SK-N-SH (cell line): Measurements from ENCODE around the gene ETHE1. TPM values are rescaled to one million over a fixed set of nuclear protein-coding genes. Genes with fewer than 3 reads are reported as not detected.

Experiments
- CTCF ChIA-PET: fragments of 300-600, 350-600 bp; formaldehyde crosslinking; extraction: SDS; loops from one replicate; lab custom pipeline; 2021; lab: Yijun Ruan, JAX
- POLR2A ChIA-PET: fragments of 350-600 bp; sonication (Branson Sonifier 250); formaldehyde crosslinking; extraction: SDS; loops from one replicate; lab custom pipeline; 2020; ENCODE audit warnings: antibody characterized with exemption, inconsistent platforms; lab: Yijun Ruan, JAX
- DNase-seq: peaks from one replicate; pipeline ENCODE4 v3.0.0; 2012
- H2AFZ ChIP-seq: fragments of 200-600 bp; sonication (generic); 2 replicates; pipeline ENCODE4 v1.8.1; 2016; ENCODE audit warnings: antibody characterized with exemption, mild to moderate bottlenecking, low read depth
- H3F3A ChIP-seq: fragments of 200-600 bp; sonication (generic); replicated peaks from 2 replicates; pipeline ENCODE3; 2016; ENCODE audit warnings: antibody characterized with exemption, mild to moderate bottlenecking; ENCODE audit not compliant: insufficient read depth
- H3K27ac ChIP-seq, 2 experiments: fragments of 200-500 bp in 1 of 2; fragments of 200-600 bp in 1 of 2; sonication (Bioruptor generic) in 1 of 2; sonication (generic), shearing (Covaris generic) in 1 of 2; 2 replicates each; pipeline versions ENCODE4 v1.5.1 to v1.6.1; 2014 to 2016; ENCODE audit warnings: low read depth in 2 of 2, inconsistent platforms in 1 of 2, low read length in 1 of 2, mild to moderate bottlenecking in 1 of 2, mixed read lengths in 1 of 2
- H3K27me3 ChIP-seq: fragments of 200-600 bp; sonication (generic), shearing (Covaris generic); 2 replicates; pipeline ENCODE4 v1.6.1; 2016; ENCODE audit warnings: mixed run types; ENCODE audit not compliant: insufficient read depth
- H3K36me3 ChIP-seq, 2 experiments: fragments of 200-500 bp in 1 of 2; fragments of 200-600 bp in 1 of 2; sonication (Bioruptor generic) in 1 of 2; sonication (generic) in 1 of 2; replicated peaks in 1 of 2; 2 replicates each; pipeline versions ENCODE3 to v1.5.1; 2014 to 2016; ENCODE audit warnings: low read length in 1 of 2, mild to moderate bottlenecking in 1 of 2; ENCODE audit not compliant: insufficient read depth in 2 of 2, control insufficient read depth in 1 of 2
- H3K4me1 ChIP-seq, 2 experiments: fragments of 200-500 bp in 1 of 2; fragments of 200-600 bp in 1 of 2; sonication (Bioruptor generic) in 1 of 2; sonication (generic), shearing (Covaris generic) in 1 of 2; 2 replicates each; pipeline versions ENCODE4 v1.5.1 to v1.6.1; 2014 to 2016; ENCODE audit warnings: low read depth in 1 of 2, low read length in 1 of 2, mixed run types in 1 of 2; ENCODE audit not compliant: insufficient read depth in 2 of 2, control insufficient read depth in 1 of 2
- H3K4me2 ChIP-seq: fragments of 200-600 bp; sonication (generic), shearing (Covaris generic); 2 replicates; pipeline ENCODE4 v1.6.1; 2017; ENCODE audit warnings: mixed run types
- H3K4me3 ChIP-seq, 2 experiments: fragments of 200-500 bp in 1 of 2; fragments of 200-600 bp in 1 of 2; sonication (Bioruptor generic) in 1 of 2; sonication (generic), shearing (Covaris generic) in 1 of 2; 2 replicates each; pipeline versions ENCODE4 v1.5.1 to v1.8.1; 2014 to 2016; ENCODE audit warnings: low read depth in 2 of 2, inconsistent platforms in 1 of 2, low read length in 1 of 2, mild to moderate bottlenecking in 1 of 2, mixed read lengths in 1 of 2, moderate library complexity in 1 of 2
- H3K79me2 ChIP-seq: fragments of 200-600 bp; sonication (generic); 2 replicates; pipeline ENCODE4 v1.8.1; 2017; ENCODE audit warnings: mild to moderate bottlenecking; ENCODE audit not compliant: insufficient read depth
- H3K9ac ChIP-seq: fragments of 200-600 bp; sonication (generic); 2 replicates; pipeline ENCODE4 v1.6.1; 2017; ENCODE audit warnings: mixed run types
- H3K9me2 ChIP-seq: fragments of 200-600 bp; sonication (generic); 2 replicates; pipeline ENCODE4 v1.6.1; 2017; ENCODE audit warnings: mixed run types
- H3K9me3 ChIP-seq: fragments of 200-600 bp; sonication (generic); 2 replicates; pipeline ENCODE4 v1.6.1; 2017; ENCODE audit warnings: mixed run types, mild to moderate bottlenecking, moderate library complexity
- H4K20me1 ChIP-seq: fragments of 200-600 bp; sonication (generic); 2 replicates; pipeline ENCODE4 v1.6.1; 2017; ENCODE audit warnings: mild to moderate bottlenecking, mixed run types; ENCODE audit not compliant: insufficient read depth
- CHD2 ChIP-seq: fragments of 150-350 bp; IDR thresholded peaks from 2 replicates; pipeline ENCODE4 v1.6.1; 2018; ENCODE audit warnings: low read length; ENCODE audit not compliant: partially characterized antibody
- FOXJ3 ChIP-seq: sonication (generic); formaldehyde crosslinking; IDR thresholded peaks from 2 replicates; pipeline ENCODE4 v1.5.1; 2020; ENCODE audit warnings: mild to moderate bottlenecking, missing genetic modification reagents
- GATA2 ChIP-seq: sonication (generic); formaldehyde crosslinking; IDR thresholded peaks from 2 replicates; pipeline ENCODE4 v1.5.0; 2020; ENCODE audit warnings: mild to moderate bottlenecking, missing genetic modification reagents
- JUND ChIP-seq: IDR thresholded peaks from 2 replicates; pipeline ENCODE4 v1.4.0; 2012
- MAX ChIP-seq: IDR thresholded peaks from 2 replicates; pipeline ENCODE4 v1.4.0; 2012; ENCODE audit warnings: low read depth
- MXI1 ChIP-seq: IDR thresholded peaks from 2 replicates; pipeline ENCODE4 v1.6.1; 2012; ENCODE audit warnings: mild to moderate bottlenecking, low read depth, low read length, improper control_type of control experiment
- RAD21 ChIP-seq: IDR thresholded peaks from 2 replicates; pipeline ENCODE4 v1.6.1; 2012; ENCODE audit warnings: mild to moderate bottlenecking, low read length
- RXRA ChIP-seq: IDR thresholded peaks from 2 replicates; pipeline ENCODE4 v1.4.0; 2012; ENCODE audit warnings: low read depth, mild to moderate bottlenecking, borderline replicate concordance
- SIN3A ChIP-seq: IDR thresholded peaks from 2 replicates; pipeline ENCODE4 v1.6.1; 2012; ENCODE audit warnings: low read depth, mild to moderate bottlenecking, low read length, moderate library complexity, borderline replicate concordance
- TEAD4 ChIP-seq: IDR thresholded peaks from 2 replicates; pipeline ENCODE4 v1.4.0; 2012; ENCODE audit warnings: mild to moderate bottlenecking, borderline replicate concordance; ENCODE audit not compliant: insufficient read depth
- ZBTB33 ChIP-seq: IDR thresholded peaks from 2 replicates; pipeline ENCODE4 v1.4.0; 2012; ENCODE audit warnings: low read depth, borderline replicate concordance
- WGBS: methylation state at CpG from one replicate; pipeline ENCODE4 v1.1.6; 2017; ENCODE audit warnings: low lambda C conversion rate; 5-methylcytosine and 5-hydroxymethylcytosine counted together
- polyA plus RNA-seq, 3 experiments: library from polyadenylated mRNA; depleted of rRNA; stranded (reverse); fragments of >200 nt; gene quantifications; 2 replicates each; pipeline ENCODE4 v1.2.3, GENCODE V29; 2012

Gene ETHE1
- polyA plus RNA-seq, 1 of the 3 experiments (the other 2 are of a cell fraction): 86.2 TPM

GRCh38 chr19:43495082-43495481, 31.9 kb downstream of the ETHE1 start:
- WGBS: 86% methylated on average over 7 of the region's 8 CpGs
- Histone ChIP-seq H3F3A (no peaks in the 10 kb centered on the region), H3K4me1 (no peaks in the 10 kb centered on the region), H2AFZ (no peak overlapping the region), H3K36me3 (peaks cover 0 to 4% of the 10 kb centered on the region in 2 experiments), H4K20me1 (no peaks in the 10 kb centered on the region), H3K9me3 (no peaks in the 10 kb centered on the region), H3K27me3 (no peaks in the 10 kb centered on the region), H3K9me2 (no peaks in the 10 kb centered on the region), H3K27ac (no peak overlapping the region), H3K4me3 (no peak overlapping the region), H3K9ac (no peak overlapping the region), H3K4me2 (no peak overlapping the region), H3K79me2 (no peaks in the 10 kb centered on the region)
- ChIA-PET POLR2A (no interaction called here), CTCF (interaction anchor here (1.5 to 2.6 kb wide), 3 partner anchors 9 to 48 kb away, joined by 3 to 15 read pairs (median 12); no protein-coding TSS in a partner anchor)
- no peak for DNase-seq
- TF ChIP-seq ZBTB33 (no peak), MXI1 (no peak), MAX (no peak), GATA2 (CRISPR knock-in tag) (no peak), RXRA (no peak)

DNA sequence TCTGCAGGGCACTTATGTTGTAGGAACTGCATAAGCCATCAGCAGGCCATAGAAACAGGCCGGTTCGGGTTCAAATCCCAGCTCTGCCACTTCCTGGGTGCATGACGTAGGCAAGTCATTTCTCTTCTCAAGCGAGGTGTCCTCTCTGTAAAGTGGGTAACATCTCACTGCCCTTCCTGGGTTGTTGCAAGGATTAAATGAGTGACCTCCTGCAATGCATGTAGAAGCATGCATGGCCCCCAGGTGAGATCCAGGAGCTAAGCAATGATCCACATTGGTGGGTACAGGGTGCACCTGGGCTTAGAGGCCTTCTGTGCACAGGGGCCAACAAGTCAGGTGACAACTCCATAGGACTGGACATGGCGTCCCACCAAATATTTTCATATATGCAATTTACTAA, 36.2 kb downstream of the ETHE1 start:
- Histone ChIP-seq H3K4me1 (no peaks in the 10 kb centered on the region), H3K9me3 (no peaks in the 10 kb centered on the region)
- POLR2A ChIA-PET: no interaction called here
- no peak for TF ChIP-seq SIN3A
- TF ChIP-seq JUND: no peak
- TF ChIP-seq TEAD4: no peak
- TF ChIP-seq RAD21: no peak
- TF ChIP-seq FOXJ3 (CRISPR knock-in tag): no peak
- no peak for TF ChIP-seq CHD2
- TF ChIP-seq MXI1: no peak
- TF ChIP-seq, all 33 proteins: peak for 0
- Histone ChIP-seq H3K9ac (no peak overlapping the region), H3F3A (no peaks in the 10 kb centered on the region), H3K79me2 (no peaks in the 10 kb centered on the region), H4K20me1 (no peaks in the 10 kb centered on the region), H3K27me3 (no peaks in the 10 kb centered on the region), H3K9me2 (no peaks in the 10 kb centered on the region), H3K36me3 (peaks cover 0 to 4% of the 10 kb centered on the region in 2 experiments), H3K4me2 (no peak overlapping the region), H3K4me3 (no peak overlapping the region), H2AFZ (no peak overlapping the region), H3K27ac (no peak overlapping the region)
- WGBS: 40% methylated on average over 1 of the region's 5 CpGs
- no peak for DNase-seq
- CTCF ChIA-PET: interaction anchor here (0.9 to 2.8 kb wide), 2 partner anchors 29 to 44 kb away, joined by 3 to 10 read pairs; no protein-coding TSS in a partner anchor
